GM18499 (cell line): ENCODE data around the gene SIX6.

Source experiments
- ATAC-seq: cut with Tn5 transposase; IDR thresholded peaks from one replicate; pipeline ENCODE4 v1.9.1; 2021; ENCODE audit warnings: moderate number of reproducible peaks; ENCODE audit not compliant: insufficient read depth, unreplicated experiment

Gene SIX6

GRCh38 chr14:60512973-60513571 lies 4.1 kb downstream of the SIX6 start:
- ATAC-seq = no peak

DNA sequence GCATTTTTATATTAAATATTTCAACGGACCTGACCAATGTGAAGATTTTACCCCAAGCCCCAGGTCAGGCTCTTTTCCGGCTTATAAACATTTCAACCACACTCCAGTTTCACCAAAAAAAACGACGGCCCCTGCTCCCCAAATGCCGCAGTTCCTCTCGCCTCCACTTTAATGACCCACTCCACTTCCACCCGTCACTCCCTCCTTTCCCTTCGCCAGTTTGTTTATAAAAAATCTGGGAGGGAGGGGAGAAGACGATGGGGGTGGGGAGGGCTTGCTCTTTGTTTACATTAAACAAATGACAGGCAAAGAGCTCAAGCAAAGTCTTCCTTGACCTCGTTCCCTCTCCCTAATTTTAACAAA lies 5.4 kb downstream of the SIX6 start:
- no peak for ATAC-seq

GRCh38 chr14:60514741-60515491 lies 6.0 kb downstream of the SIX6 start:
- no peak for ATAC-seq

DNA sequence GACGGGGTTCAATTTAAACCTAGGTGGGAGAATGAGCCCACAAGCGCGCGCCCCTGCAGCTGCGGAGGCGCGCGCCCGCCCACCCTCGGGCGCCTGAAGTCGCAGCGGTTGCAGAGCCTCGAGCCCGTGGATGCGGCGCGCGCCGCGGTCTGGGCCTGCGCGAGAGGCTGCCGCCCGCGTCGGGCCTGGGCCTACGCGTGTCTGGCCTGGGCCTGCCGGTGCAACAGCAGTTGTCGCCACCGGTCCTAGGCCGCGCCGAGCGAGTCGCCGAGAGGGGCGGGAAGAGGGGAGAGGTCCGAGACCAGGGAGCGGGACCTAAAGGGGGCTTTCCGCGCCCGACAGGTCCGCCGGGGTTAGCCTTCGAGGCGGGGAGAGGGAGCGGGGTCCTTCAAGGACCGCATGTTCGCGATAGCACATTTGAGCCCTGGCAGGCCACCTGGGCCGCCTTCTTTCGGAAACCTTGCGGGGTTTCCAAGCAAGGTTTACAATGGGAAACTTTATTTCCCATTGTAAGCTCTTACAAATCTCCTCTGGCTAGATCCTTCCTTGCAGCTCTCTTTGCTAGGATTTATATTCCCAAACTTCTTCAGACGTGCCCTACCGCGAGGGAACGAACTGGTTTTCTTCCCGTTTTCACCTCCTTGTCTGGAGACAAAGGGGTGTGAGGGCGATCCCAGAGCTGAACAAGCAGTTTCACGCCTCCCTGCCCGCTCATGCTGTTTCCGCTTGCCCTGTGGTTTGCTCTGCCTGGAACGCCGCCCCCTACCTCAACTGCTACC lies 6.8 kb downstream of the SIX6 start:
- no peak for ATAC-seq

GRCh38 chr14:60532442-60532841 lies 23.5 kb downstream of the SIX6 start:
- no peak for ATAC-seq

DNA sequence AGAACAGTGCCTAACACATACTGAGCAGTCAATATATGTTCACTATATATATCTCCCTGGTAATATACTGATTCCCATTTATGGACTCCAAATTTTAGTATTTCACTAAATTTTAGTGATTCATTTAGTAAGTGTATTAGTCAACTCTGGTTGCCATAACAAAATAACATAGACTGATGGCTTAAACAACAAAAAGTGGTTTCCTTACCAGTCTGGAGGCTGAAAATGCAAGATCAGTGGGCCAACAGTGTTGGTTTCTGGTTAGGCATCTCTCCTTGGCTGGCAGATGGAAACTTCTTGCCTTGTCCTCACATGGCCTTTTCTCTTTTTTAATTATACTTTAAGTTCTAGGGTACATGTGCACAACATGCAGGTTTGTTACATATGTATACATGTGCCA lies 28.7 kb downstream of the SIX6 start:
- ATAC-seq = no peak

DNA sequence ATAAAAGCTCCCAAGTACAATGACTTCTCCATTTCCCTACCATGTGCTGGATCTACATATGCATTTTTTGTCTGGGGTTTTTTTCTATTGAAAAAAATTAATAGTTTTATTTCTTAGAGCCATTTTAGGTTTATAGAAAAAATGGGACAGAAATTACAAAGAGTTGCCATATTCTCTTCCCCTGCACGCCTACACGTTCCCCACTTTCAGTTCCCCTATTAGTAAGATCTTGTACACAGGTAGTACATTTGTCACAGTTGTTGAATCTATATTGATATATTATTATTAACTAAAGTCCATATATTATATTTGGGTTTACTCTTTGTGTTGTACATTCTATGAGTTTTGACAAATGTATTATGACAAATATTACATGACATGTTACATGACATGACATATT lies 35.7 kb downstream of the SIX6 start:
- ATAC-seq = no peak

GRCh38 chr14:60553808-60554207 lies 44.9 kb downstream of the SIX6 start:
- no peak for ATAC-seq

GRCh38 chr14:60561845-60562746 lies 53.1 kb downstream of the SIX6 start:
- ATAC-seq = no peak
